Measurements from ENCODE around the gene ANKRD65.

- TF ChIP-seq POU2F2 (IDR thresholded peaks at IDR 0.05; ENCODE audit: low read depth, low read length), result no peak
- no peak for TF ChIP-seq POLR2A (IDR thresholded peaks at IDR 0.05; ENCODE audit: low read depth, low read length)
Measured at GRCh38 chr1:1419813-1420653, 1.0 kb downstream of the ANKRD65 start.

Measured in GM12891 (cell line).